Astrocyte (in vitro differentiated cells and primary cell): ENCODE data around the gene CIB4. TPM values are rescaled to one million over a fixed set of nuclear protein-coding genes. Genes with fewer than 3 reads are reported as not detected.

Experiments used
- DNase-seq: peaks from one replicate; pipeline ENCODE4 v3.0.0-alpha.2; 2010; ENCODE audit warnings: low read depth
- FAIRE-seq: peaks from 2 replicates; lab custom pipeline; 2011; peaks lifted over from hg19 to GRCh38; lab: Jason Lieb, UNC
- H2AFZ ChIP-seq: 2 replicates; pipeline ENCODE4 v1.6.0; 2012; ENCODE audit warnings: low read depth, low read length, inconsistent platforms
- H3K27ac ChIP-seq: 2 replicates; pipeline ENCODE4 v1.5.1; 2011; ENCODE audit warnings: low read depth, low read length, inconsistent platforms
- H3K27me3 ChIP-seq: 2 replicates; pipeline ENCODE4 v1.6.0; 2011; ENCODE audit warnings: low read length, inconsistent platforms; ENCODE audit not compliant: insufficient read depth
- H3K36me3 ChIP-seq: 2 replicates; pipeline ENCODE4 v1.5.1; 2011; ENCODE audit warnings: low read length, inconsistent platforms; ENCODE audit not compliant: insufficient read depth
- H3K4me1 ChIP-seq: 2 replicates; pipeline ENCODE4 v1.5.1; 2011; ENCODE audit warnings: low read length, inconsistent platforms; ENCODE audit not compliant: insufficient read depth
- H3K4me2 ChIP-seq: 2 replicates; pipeline ENCODE4 v1.6.0; 2012; ENCODE audit warnings: low read length, inconsistent platforms
- H3K4me3 ChIP-seq: 2 replicates; pipeline ENCODE4 v1.5.1; 2011; ENCODE audit warnings: low read depth, mild to moderate bottlenecking, low read length, inconsistent platforms; ENCODE audit not compliant: insufficient read depth
- H3K79me2 ChIP-seq: 2 replicates; pipeline ENCODE4 v1.6.0; 2012; ENCODE audit warnings: mild to moderate bottlenecking, low read length, inconsistent platforms; ENCODE audit not compliant: insufficient read depth
- H3K9ac ChIP-seq: 2 replicates; pipeline ENCODE4 v1.6.0; 2012; ENCODE audit warnings: mild to moderate bottlenecking, low read length, inconsistent platforms
- H3K9me3 ChIP-seq: 2 replicates; pipeline ENCODE4 v1.5.1; 2012; ENCODE audit warnings: low read depth, mild to moderate bottlenecking, low read length, inconsistent platforms; ENCODE audit not compliant: insufficient read depth
- H4K20me1 ChIP-seq: 2 replicates; pipeline ENCODE4 v1.6.0; 2012; ENCODE audit warnings: low read length, inconsistent platforms; ENCODE audit not compliant: insufficient read depth
- H3K27ac Mint-ChIP-seq: one replicate; pipeline ENCODE4 v1.8.0; 2021; ENCODE audit warnings: mild to moderate bottlenecking, mixed read lengths; ENCODE audit not compliant: unreplicated experiment
- H3K27me3 Mint-ChIP-seq: one replicate; pipeline ENCODE4 v1.8.0; 2021; ENCODE audit warnings: low read depth, mixed read lengths; ENCODE audit not compliant: unreplicated experiment
- H3K36me3 Mint-ChIP-seq: one replicate; pipeline ENCODE4 v1.8.0; 2021; ENCODE audit warnings: low read depth, mixed read lengths; ENCODE audit not compliant: unreplicated experiment
- H3K4me1 Mint-ChIP-seq: one replicate; pipeline ENCODE4 v1.8.0; 2021; ENCODE audit warnings: low read depth, mixed read lengths; ENCODE audit not compliant: unreplicated experiment
- H3K4me3 Mint-ChIP-seq: one replicate; pipeline ENCODE4 v1.8.0; 2021; ENCODE audit warnings: mild to moderate bottlenecking, moderate library complexity, mixed read lengths; ENCODE audit not compliant: unreplicated experiment
- H3K9me3 Mint-ChIP-seq: one replicate; pipeline ENCODE4 v1.8.0; 2021; ENCODE audit warnings: mild to moderate bottlenecking, mixed read lengths; ENCODE audit not compliant: unreplicated experiment
- CTCF ChIP-seq: IDR thresholded peaks from 2 replicates; pipeline ENCODE4 v1.5.1; 2011; ENCODE audit warnings: low read depth, mild to moderate bottlenecking, inconsistent platforms, low read length, moderate library complexity; ENCODE audit not compliant: insufficient read depth
- EZH2 ChIP-seq: IDR thresholded peaks from 2 replicates; pipeline ENCODE4 v1.6.1; 2012; ENCODE audit warnings: mild to moderate bottlenecking, low read length, inconsistent platforms; ENCODE audit not compliant: insufficient read depth
- total RNA-seq: library from RNA; stranded (reverse); gene quantifications from 2 replicates; pipeline ENCODE4 v1.2.1, GENCODE V29; 2021

Gene CIB4
- total RNA-seq, 1 donor from 2014 or later = not detected

GRCh38 chr2:26534865-26535662 lies 106.1 kb downstream of the CIB4 start:
- no peak overlapping the region for H3K27ac ChIP-seq
- Mint-ChIP-seq H3K36me3 (no peaks in the 10 kb centered on the region), H3K4me1 (peaks cover 11% of the 10 kb centered on the region), H3K27me3 (peaks cover 25% of the 10 kb centered on the region), H3K9me3 (no peaks in the 10 kb centered on the region), H3K4me3 (no peak overlapping the region), H3K27ac (no peak overlapping the region)
- H3K4me1 ChIP-seq = peaks cover 13% of the 10 kb centered on the region
- no peaks in the 10 kb centered on the region for H3K27me3 ChIP-seq
- no peaks in the 10 kb centered on the region for H3K9me3 ChIP-seq
- FAIRE-seq (no peak), DNase-seq (no peak)
- no peak overlapping the region for H3K9ac ChIP-seq
- TF ChIP-seq CTCF (no peak), EZH2 (no peak)
- no peaks in the 10 kb centered on the region for H4K20me1 ChIP-seq
- no peaks in the 10 kb centered on the region for H3K36me3 ChIP-seq
- no peak overlapping the region for H3K4me3 ChIP-seq
- H3K4me2 ChIP-seq = no peak overlapping the region
- no peaks in the 10 kb centered on the region for H3K79me2 ChIP-seq
- H2AFZ ChIP-seq = no peak overlapping the region

GRCh38 chr2:26534098-26534864 lies 106.9 kb downstream of the CIB4 start:
- Mint-ChIP-seq H3K4me3 (no peak overlapping the region), H3K4me1 (peaks cover 15% of the 10 kb centered on the region), H3K36me3 (no peaks in the 10 kb centered on the region), H3K27ac (no peak overlapping the region), H3K9me3 (no peaks in the 10 kb centered on the region), H3K27me3 (peaks cover 25% of the 10 kb centered on the region)
- H3K9ac ChIP-seq = no peak overlapping the region
- DNase-seq (no peak), FAIRE-seq (no peak)
- H4K20me1 ChIP-seq = no peaks in the 10 kb centered on the region
- no peak overlapping the region for H3K4me2 ChIP-seq
- no peaks in the 10 kb centered on the region for H3K79me2 ChIP-seq
- no peak overlapping the region for H2AFZ ChIP-seq
- H3K27me3 ChIP-seq = no peaks in the 10 kb centered on the region
- TF ChIP-seq EZH2 (no peak), CTCF (no peak)
- H3K27ac ChIP-seq = no peak overlapping the region
- H3K9me3 ChIP-seq = no peaks in the 10 kb centered on the region
- H3K4me3 ChIP-seq = no peak overlapping the region
- no peaks in the 10 kb centered on the region for H3K36me3 ChIP-seq
- H3K4me1 ChIP-seq = peaks cover 15% of the 10 kb centered on the region
